ENCODE results near the gene TMEM258. TPM values are rescaled to one million over a fixed set of nuclear protein-coding genes. Genes with fewer than 3 reads are reported as not detected.

Gene TMEM258
- total and polyA plus RNA-seq, 9 of the 15 experiments (the other 6 are each of a cell fraction or from before 2014, with no cell fraction given), result 97.2 to 856 (median 231) TPM

DNA sequence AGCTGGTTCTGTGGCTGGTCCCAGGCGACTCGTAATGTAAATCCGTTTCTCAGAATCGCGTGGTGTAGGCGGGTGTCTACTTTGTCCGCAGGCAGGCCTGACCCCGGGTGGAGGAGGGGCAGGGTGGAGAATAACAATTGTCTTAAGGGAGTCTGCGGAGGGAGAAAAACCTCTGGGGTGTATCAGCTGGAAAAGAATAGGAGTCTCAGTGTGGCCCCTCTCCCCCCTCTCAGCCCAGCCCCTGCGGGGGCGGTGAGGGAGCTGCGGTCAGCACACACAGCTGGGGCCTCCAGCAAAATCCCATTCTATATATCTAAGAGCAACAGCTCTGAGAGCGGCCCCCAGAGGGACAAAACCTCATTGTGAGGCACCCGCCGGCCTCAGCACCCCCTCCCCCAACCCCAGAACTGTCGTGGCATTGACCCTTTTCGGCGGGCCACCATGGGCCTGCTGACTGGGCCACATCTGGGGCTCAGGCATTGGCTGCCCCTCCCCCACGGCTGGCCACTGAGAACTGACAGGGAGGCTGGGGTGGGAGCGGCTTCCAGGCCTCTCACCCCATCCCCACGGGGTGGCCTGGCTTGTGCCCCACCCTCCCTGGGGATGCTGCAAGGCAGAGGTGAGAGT is 42.7 kb downstream of the TMEM258 start (continued):
- TF ChIP-seq NR2C2 (CRISPR knock-in tag; IDR thresholded peaks at IDR 0.05) (no peak), NR2C2 (tag; IDR thresholded peaks at IDR 0.05) (peak; percentile 71), CHAMP1 (IDR thresholded peaks at IDR 0.05) (no peak), ZBTB5 (IDR thresholded peaks at IDR 0.05) (no peak), NR2F6 (CRISPR knock-in tag; IDR thresholded peaks at IDR 0.05) (no peak), RBM22 (IDR thresholded peaks at IDR 0.05; ENCODE audit: low read depth, low read length, poor library complexity, severe bottlenecking) (no peak), ZNF174 (CRISPR knock-in tag; IDR thresholded peaks at IDR 0.05) (no peak), NFXL1 (CRISPR knock-in tag; IDR thresholded peaks at IDR 0.05) (no peak), CBX2 (IDR thresholded peaks at IDR 0.05; ENCODE audit: insufficient read depth, low read length, poor library complexity, severe bottlenecking) (no peak), C11orf30 (IDR thresholded peaks at IDR 0.05; ENCODE audit: low read depth) (no peak), ZNF239 (CRISPR knock-in tag; IDR thresholded peaks at IDR 0.05) (no peak), TAL1 (IDR thresholded peaks at IDR 0.05) (peak; percentile 65), EHMT2 (IDR thresholded peaks at IDR 0.05) (no peak), GATA2 (CRISPR knock-in tag; IDR thresholded peaks at IDR 0.05) (no peak)
- TF ChIP-seq, protein P1, sequence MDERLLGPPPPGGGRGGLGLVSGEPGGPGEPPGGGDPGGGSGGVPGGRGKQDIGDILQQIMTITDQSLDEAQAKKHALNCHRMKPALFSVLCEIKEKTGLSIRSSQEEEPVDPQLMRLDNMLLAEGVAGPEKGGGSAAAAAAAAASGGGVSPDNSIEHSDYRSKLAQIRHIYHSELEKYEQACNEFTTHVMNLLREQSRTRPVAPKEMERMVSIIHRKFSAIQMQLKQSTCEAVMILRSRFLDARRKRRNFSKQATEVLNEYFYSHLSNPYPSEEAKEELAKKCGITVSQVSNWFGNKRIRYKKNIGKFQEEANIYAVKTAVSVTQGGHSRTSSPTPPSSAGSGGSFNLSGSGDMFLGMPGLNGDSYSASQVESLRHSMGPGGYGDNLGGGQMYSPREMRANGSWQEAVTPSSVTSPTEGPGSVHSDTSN (CRISPR knock-in tag; IDR thresholded peaks at IDR 0.05; ENCODE audit: low read depth), result no peak
- TF ChIP-seq, protein P1 (tag; conservative IDR thresholded peaks at IDR 0.05; ENCODE audit: low read depth), result no peak
- TF ChIP-seq, protein P2, sequence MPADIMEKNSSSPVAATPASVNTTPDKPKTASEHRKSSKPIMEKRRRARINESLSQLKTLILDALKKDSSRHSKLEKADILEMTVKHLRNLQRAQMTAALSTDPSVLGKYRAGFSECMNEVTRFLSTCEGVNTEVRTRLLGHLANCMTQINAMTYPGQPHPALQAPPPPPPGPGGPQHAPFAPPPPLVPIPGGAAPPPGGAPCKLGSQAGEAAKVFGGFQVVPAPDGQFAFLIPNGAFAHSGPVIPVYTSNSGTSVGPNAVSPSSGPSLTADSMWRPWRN (IDR thresholded peaks at IDR 0.05; ENCODE audit: low read depth), result peak; percentile 62; the same call in 1 of the 2 replicates
- TF ChIP-seq, protein P3, sequence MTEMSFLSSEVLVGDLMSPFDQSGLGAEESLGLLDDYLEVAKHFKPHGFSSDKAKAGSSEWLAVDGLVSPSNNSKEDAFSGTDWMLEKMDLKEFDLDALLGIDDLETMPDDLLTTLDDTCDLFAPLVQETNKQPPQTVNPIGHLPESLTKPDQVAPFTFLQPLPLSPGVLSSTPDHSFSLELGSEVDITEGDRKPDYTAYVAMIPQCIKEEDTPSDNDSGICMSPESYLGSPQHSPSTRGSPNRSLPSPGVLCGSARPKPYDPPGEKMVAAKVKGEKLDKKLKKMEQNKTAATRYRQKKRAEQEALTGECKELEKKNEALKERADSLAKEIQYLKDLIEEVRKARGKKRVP (CRISPR knock-in tag; IDR thresholded peaks at IDR 0.05), result no peak

Data from K562 (cell line).